Astrocyte (in vitro differentiated cells and primary cell): ENCODE measurements around the gene TLL2. TPM values are rescaled to one million over a fixed set of nuclear protein-coding genes. Genes with fewer than 3 reads are reported as not detected.
A peak's percentile ranks its signal among the peaks of the same experiment; 100 is the strongest.

Source experiments
- DNase-seq: peaks from one replicate; pipeline ENCODE4 v3.0.0-alpha.2; 2010; ENCODE audit warnings: low read depth
- FAIRE-seq: peaks from 2 replicates; lab custom pipeline; 2011; peaks lifted over from hg19 to GRCh38; lab: Jason Lieb, UNC
- H2AFZ ChIP-seq: 2 replicates; pipeline ENCODE4 v1.6.0; 2012; ENCODE audit warnings: low read depth, low read length, inconsistent platforms
- H3K27ac ChIP-seq: 2 replicates; pipeline ENCODE4 v1.5.1; 2011; ENCODE audit warnings: low read depth, low read length, inconsistent platforms
- H3K27me3 ChIP-seq: 2 replicates; pipeline ENCODE4 v1.6.0; 2011; ENCODE audit warnings: low read length, inconsistent platforms; ENCODE audit not compliant: insufficient read depth
- H3K36me3 ChIP-seq: 2 replicates; pipeline ENCODE4 v1.5.1; 2011; ENCODE audit warnings: low read length, inconsistent platforms; ENCODE audit not compliant: insufficient read depth
- H3K4me1 ChIP-seq: 2 replicates; pipeline ENCODE4 v1.5.1; 2011; ENCODE audit warnings: low read length, inconsistent platforms; ENCODE audit not compliant: insufficient read depth
- H3K4me2 ChIP-seq: 2 replicates; pipeline ENCODE4 v1.6.0; 2012; ENCODE audit warnings: low read length, inconsistent platforms
- H3K4me3 ChIP-seq: 2 replicates; pipeline ENCODE4 v1.5.1; 2011; ENCODE audit warnings: low read depth, mild to moderate bottlenecking, low read length, inconsistent platforms; ENCODE audit not compliant: insufficient read depth
- H3K79me2 ChIP-seq: 2 replicates; pipeline ENCODE4 v1.6.0; 2012; ENCODE audit warnings: mild to moderate bottlenecking, low read length, inconsistent platforms; ENCODE audit not compliant: insufficient read depth
- H3K9ac ChIP-seq: 2 replicates; pipeline ENCODE4 v1.6.0; 2012; ENCODE audit warnings: mild to moderate bottlenecking, low read length, inconsistent platforms
- H3K9me3 ChIP-seq: 2 replicates; pipeline ENCODE4 v1.5.1; 2012; ENCODE audit warnings: low read depth, mild to moderate bottlenecking, low read length, inconsistent platforms; ENCODE audit not compliant: insufficient read depth
- H4K20me1 ChIP-seq: 2 replicates; pipeline ENCODE4 v1.6.0; 2012; ENCODE audit warnings: low read length, inconsistent platforms; ENCODE audit not compliant: insufficient read depth
- H3K27ac Mint-ChIP-seq: one replicate; pipeline ENCODE4 v1.8.0; 2021; ENCODE audit warnings: mild to moderate bottlenecking, mixed read lengths; ENCODE audit not compliant: unreplicated experiment
- H3K27me3 Mint-ChIP-seq: one replicate; pipeline ENCODE4 v1.8.0; 2021; ENCODE audit warnings: low read depth, mixed read lengths; ENCODE audit not compliant: unreplicated experiment
- H3K36me3 Mint-ChIP-seq: one replicate; pipeline ENCODE4 v1.8.0; 2021; ENCODE audit warnings: low read depth, mixed read lengths; ENCODE audit not compliant: unreplicated experiment
- H3K4me1 Mint-ChIP-seq: one replicate; pipeline ENCODE4 v1.8.0; 2021; ENCODE audit warnings: low read depth, mixed read lengths; ENCODE audit not compliant: unreplicated experiment
- H3K4me3 Mint-ChIP-seq: one replicate; pipeline ENCODE4 v1.8.0; 2021; ENCODE audit warnings: mild to moderate bottlenecking, moderate library complexity, mixed read lengths; ENCODE audit not compliant: unreplicated experiment
- H3K9me3 Mint-ChIP-seq: one replicate; pipeline ENCODE4 v1.8.0; 2021; ENCODE audit warnings: mild to moderate bottlenecking, mixed read lengths; ENCODE audit not compliant: unreplicated experiment
- EZH2 ChIP-seq: IDR thresholded peaks from 2 replicates; pipeline ENCODE4 v1.6.1; 2012; ENCODE audit warnings: mild to moderate bottlenecking, low read length, inconsistent platforms; ENCODE audit not compliant: insufficient read depth
- total RNA-seq: library from RNA; stranded (reverse); gene quantifications from 2 replicates; pipeline ENCODE4 v1.2.1, GENCODE V29; 2021
- TF ChIP-seq, protein P1 (sequence below): IDR thresholded peaks from 2 replicates; pipeline ENCODE4 v1.5.1; 2011; ENCODE audit warnings: low read depth, mild to moderate bottlenecking, inconsistent platforms, low read length, moderate library complexity; ENCODE audit not compliant: insufficient read depth

Gene TLL2
- total RNA-seq, 1 donor from 2014 or later: 7.6 TPM

DNA sequence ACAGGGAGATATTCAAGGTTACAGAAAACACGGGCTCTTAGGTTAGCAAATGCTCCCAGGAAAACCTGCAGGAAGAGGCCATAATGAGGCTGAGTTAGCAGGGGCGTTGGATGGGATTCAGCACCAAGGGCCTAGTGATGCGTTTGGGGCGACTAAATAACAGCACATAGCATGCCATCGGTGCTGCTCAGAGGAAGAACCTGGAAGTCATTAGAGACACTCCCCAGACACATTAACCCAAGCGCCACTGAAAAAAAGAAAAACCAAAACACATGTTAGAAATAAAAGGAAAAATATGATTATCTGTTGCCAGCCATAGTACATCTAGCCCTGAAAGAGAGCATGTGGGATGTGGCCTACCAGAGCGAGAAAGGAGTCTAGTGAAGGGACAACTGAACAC is 126.1 kb downstream of the TLL2 start:
- H3K4me1 Mint-ChIP-seq: peaks cover 9% of the 10 kb centered on the region
- no peak overlapping the region for H3K4me3 Mint-ChIP-seq
- Histone ChIP-seq H4K20me1 (no peaks in the 10 kb centered on the region), H3K9me3 (no peaks in the 10 kb centered on the region), H3K36me3 (no peaks in the 10 kb centered on the region), H3K4me3 (no peak overlapping the region), H3K9ac (no peak overlapping the region), H3K79me2 (no peaks in the 10 kb centered on the region), H3K4me1 (peaks cover 10% of the 10 kb centered on the region), H3K4me2 (peak overlapping the region; percentile 65), H3K27ac (no peak overlapping the region), H2AFZ (no peak overlapping the region), H3K27me3 (peaks cover 5% of the 10 kb centered on the region)
- peaks cover 11% of the 10 kb centered on the region for H3K9me3 Mint-ChIP-seq
- H3K27me3 Mint-ChIP-seq: peaks cover 24% of the 10 kb centered on the region
- DNase-seq: no peak
- peaks cover 9% of the 10 kb centered on the region for H3K36me3 Mint-ChIP-seq
- H3K27ac Mint-ChIP-seq: peak overlapping the region; percentile 72
- no peak for TF ChIP-seq EZH2
- TF ChIP-seq, protein P1, sequence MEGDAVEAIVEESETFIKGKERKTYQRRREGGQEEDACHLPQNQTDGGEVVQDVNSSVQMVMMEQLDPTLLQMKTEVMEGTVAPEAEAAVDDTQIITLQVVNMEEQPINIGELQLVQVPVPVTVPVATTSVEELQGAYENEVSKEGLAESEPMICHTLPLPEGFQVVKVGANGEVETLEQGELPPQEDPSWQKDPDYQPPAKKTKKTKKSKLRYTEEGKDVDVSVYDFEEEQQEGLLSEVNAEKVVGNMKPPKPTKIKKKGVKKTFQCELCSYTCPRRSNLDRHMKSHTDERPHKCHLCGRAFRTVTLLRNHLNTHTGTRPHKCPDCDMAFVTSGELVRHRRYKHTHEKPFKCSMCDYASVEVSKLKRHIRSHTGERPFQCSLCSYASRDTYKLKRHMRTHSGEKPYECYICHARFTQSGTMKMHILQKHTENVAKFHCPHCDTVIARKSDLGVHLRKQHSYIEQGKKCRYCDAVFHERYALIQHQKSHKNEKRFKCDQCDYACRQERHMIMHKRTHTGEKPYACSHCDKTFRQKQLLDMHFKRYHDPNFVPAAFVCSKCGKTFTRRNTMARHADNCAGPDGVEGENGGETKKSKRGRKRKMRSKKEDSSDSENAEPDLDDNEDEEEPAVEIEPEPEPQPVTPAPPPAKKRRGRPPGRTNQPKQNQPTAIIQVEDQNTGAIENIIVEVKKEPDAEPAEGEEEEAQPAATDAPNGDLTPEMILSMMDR: no peak
- peak; percentile 54 for FAIRE-seq

DNA sequence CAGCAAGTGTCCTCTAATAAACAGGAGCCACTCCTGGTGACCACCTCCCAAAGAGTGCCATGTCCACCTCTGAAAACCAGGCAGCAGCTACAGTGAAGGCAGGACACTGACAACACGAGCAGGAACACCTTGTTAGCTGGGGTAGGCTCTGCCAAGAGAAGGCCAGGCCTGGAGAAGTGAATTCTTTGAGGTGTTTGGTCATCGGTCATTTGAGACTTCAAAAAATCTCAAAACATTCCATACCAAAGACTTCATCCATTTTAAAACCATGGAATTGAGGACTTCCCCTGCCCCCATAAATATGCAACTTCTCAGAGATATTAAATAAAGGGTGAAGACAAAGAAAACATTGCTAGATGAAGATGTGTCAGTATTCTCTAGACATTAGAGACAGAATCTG is 126.6 kb downstream of the TLL2 start:
- no peak overlapping the region for H3K4me3 Mint-ChIP-seq
- Histone ChIP-seq H3K27me3 (peaks cover 4% of the 10 kb centered on the region), H2AFZ (no peak overlapping the region), H3K4me3 (no peak overlapping the region), H3K27ac (no peak overlapping the region), H4K20me1 (no peaks in the 10 kb centered on the region), H3K36me3 (no peaks in the 10 kb centered on the region), H3K9ac (no peak overlapping the region), H3K79me2 (no peaks in the 10 kb centered on the region), H3K9me3 (no peaks in the 10 kb centered on the region), H3K4me1 (peaks cover 10% of the 10 kb centered on the region), H3K4me2 (peak overlapping the region; percentile 65)
- TF ChIP-seq, protein P1: no peak
- no peak for TF ChIP-seq EZH2
- peaks cover 10% of the 10 kb centered on the region for H3K36me3 Mint-ChIP-seq
- H3K27me3 Mint-ChIP-seq: peaks cover 26% of the 10 kb centered on the region
- H3K27ac Mint-ChIP-seq: peak overlapping the region; percentile 92
- FAIRE-seq: peak; percentile 63
- H3K9me3 Mint-ChIP-seq: peaks cover 11% of the 10 kb centered on the region
- H3K4me1 Mint-ChIP-seq: peaks cover 9% of the 10 kb centered on the region
- peak; percentile 34 for DNase-seq

DNA sequence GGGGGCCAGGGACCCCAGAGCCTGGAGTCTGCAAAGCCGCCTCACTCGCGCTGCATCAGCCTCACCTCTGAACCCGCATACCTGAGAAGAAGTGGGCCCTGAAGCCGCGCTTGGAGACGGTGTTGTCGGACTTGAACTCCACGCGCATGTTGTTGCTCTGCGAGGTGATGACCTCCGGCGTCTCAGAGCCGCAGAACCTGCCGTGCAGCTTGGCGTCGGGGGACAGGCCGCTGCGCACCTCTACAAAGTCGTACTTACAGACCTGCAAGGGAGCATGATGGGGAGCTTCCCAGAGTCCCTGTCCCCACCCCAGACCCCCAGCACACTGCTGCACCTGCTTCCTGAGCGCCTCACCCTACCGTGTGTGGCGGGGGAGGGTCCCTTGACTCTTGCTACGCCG is 129.2 kb downstream of the TLL2 start:
- Mint-ChIP-seq H3K27ac (no peak overlapping the region), H3K36me3 (peaks cover 5% of the 10 kb centered on the region), H3K9me3 (peaks cover 10% of the 10 kb centered on the region), H3K4me3 (no peak overlapping the region), H3K4me1 (peaks cover 14% of the 10 kb centered on the region), H3K27me3 (peaks cover 9% of the 10 kb centered on the region)
- Histone ChIP-seq H3K36me3 (no peaks in the 10 kb centered on the region), H3K27me3 (no peaks in the 10 kb centered on the region), H3K27ac (no peak overlapping the region), H3K79me2 (no peaks in the 10 kb centered on the region), H2AFZ (no peak overlapping the region), H3K4me3 (no peak overlapping the region), H3K4me1 (peaks cover 10% of the 10 kb centered on the region), H4K20me1 (no peaks in the 10 kb centered on the region), H3K9ac (no peak overlapping the region), H3K4me2 (no peak overlapping the region), H3K9me3 (no peaks in the 10 kb centered on the region)
- DNase-seq (no peak), FAIRE-seq (no peak)
- TF ChIP-seq, protein P1: no peak
- TF ChIP-seq EZH2: no peak
